ENCODE measurements around the gene IKBKG.

The IKBKG gene

GRCh38 chrX:154593201-154593600 lies 45.8 kb downstream of the IKBKG start:
- DNase-seq (ENCODE audit: low spot score in 2 of 2) (no peak), ATAC-seq (replicated peaks; ENCODE audit: extremely low read depth, poor library complexity, severe bottlenecking) (no peak)
- Mint-ChIP-seq H3K36me3 (ENCODE audit: insufficient read depth) (peaks cover 2% of the 10 kb centered on the region), H3K4me1 (peaks cover 8% of the 10 kb centered on the region), H3K27ac (ENCODE audit: low read depth) (no peak overlapping the region), H3K27me3 (no peaks in the 10 kb centered on the region), H3K4me3 (no peak overlapping the region), H3K9me3 (no peaks in the 10 kb centered on the region)

DNA sequence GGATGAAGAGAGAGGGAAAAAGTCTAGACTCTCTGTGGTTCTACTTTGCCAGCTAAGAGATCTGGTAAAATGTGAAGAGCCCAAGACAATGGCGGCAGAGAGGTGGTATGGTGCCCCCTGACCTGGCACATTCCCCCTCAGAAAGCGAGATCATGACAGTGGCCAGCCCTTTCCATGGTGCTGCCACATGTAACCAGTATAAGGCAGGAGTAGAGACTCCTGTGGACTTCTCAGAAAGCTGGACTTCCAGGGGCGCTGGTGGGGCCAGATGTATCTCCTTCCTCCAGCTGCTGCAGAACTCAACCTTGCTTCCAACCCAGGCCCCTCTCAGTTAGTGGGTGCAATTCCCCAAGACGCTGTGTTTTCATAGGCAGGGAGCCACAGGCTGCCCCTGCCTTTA lies 47.1 kb downstream of the IKBKG start:
- no peak overlapping the region for H3K27ac Mint-ChIP-seq (ENCODE audit: low read depth)
- H3K4me3 Mint-ChIP-seq: no peak overlapping the region
- ATAC-seq (replicated peaks; ENCODE audit: extremely low read depth, poor library complexity, severe bottlenecking): no peak
- no peaks in the 10 kb centered on the region for H3K27me3 Mint-ChIP-seq
- no peaks in the 10 kb centered on the region for H3K9me3 Mint-ChIP-seq
- H3K36me3 Mint-ChIP-seq (ENCODE audit: insufficient read depth): peaks cover 2% of the 10 kb centered on the region
- DNase-seq (ENCODE audit: low spot score in 2 of 2): no peak
- H3K4me1 Mint-ChIP-seq: peaks cover 8% of the 10 kb centered on the region

DNA sequence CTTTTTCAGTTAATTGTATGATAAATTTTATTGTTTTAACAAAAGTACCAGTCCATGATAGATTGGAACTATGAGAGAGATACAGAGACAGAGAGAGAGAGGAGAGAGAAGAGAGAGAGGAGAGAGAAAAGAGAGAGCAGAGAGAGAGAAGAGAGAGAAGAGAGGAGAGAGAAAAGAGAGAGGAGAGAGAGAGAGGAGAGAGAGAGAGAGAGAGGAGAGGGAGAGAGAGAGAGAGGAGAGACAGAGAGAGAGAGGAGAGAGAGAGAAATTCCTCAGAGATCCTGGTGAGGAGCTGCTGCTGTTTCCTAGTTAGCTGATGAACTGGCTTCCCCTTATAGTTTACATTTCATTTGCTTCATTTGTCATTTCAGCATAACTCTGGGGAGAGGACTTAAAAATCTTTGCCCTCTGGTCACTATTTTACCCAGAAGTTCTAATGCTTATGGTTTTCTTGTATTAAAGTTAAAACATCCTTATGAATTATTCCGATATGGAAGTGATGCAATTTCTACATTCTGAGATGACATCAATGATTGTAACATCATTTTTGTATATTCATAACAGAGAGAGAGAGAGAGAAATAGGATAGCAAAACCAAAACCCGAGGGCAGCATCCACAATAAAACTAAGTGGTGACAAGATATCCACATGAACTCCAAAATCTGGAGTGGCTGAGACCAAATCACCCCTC lies 48.3 kb downstream of the IKBKG start:
- no peaks in the 10 kb centered on the region for H3K27me3 Mint-ChIP-seq
- H3K36me3 Mint-ChIP-seq (ENCODE audit: insufficient read depth): peaks cover 2% of the 10 kb centered on the region
- no peaks in the 10 kb centered on the region for H3K9me3 Mint-ChIP-seq
- DNase-seq (ENCODE audit: low spot score in 2 of 2) (no peak), ATAC-seq (replicated peaks; ENCODE audit: extremely low read depth, poor library complexity, severe bottlenecking) (no peak)
- H3K27ac Mint-ChIP-seq (ENCODE audit: low read depth): peak overlapping the region; percentile 91
- H3K4me3 Mint-ChIP-seq: no peak overlapping the region
- peaks cover 8% of the 10 kb centered on the region for H3K4me1 Mint-ChIP-seq

- no peaks in the 10 kb centered on the region for H3K27me3 Mint-ChIP-seq
- ATAC-seq (replicated peaks; ENCODE audit: extremely low read depth, poor library complexity, severe bottlenecking) (peak; percentile 54), DNase-seq (ENCODE audit: low spot score in 2 of 2) (no peak)
Measured at GRCh38 chrX:154596290-154596929, 49.0 kb downstream of the IKBKG start.

DNA sequence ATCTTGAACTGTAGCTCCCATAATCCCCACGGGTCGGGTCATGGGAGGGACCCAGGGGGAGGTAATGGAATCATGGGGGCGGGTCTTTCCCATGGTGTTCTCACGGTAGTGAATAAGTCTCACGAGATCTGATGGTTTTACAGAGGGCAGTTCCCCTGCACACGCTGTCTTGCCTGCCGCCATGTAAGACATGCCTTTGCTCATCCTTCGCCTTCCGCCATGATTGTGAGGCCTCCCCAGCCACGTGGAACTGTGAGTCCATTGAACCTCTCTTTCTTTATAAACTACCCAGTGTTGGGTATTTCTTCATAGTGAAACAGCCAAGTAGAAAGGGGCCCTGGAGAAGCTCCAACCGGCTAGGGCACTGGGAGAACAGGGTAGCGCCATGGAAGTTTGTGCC lies 49.8 kb downstream of the IKBKG start:
- H3K4me1 Mint-ChIP-seq: peaks cover 8% of the 10 kb centered on the region
- ATAC-seq (replicated peaks; ENCODE audit: extremely low read depth, poor library complexity, severe bottlenecking): no peak

More at GRCh38 chrX:154596290-154596929, 49.0 kb downstream of the IKBKG start:
- H3K27ac Mint-ChIP-seq (ENCODE audit: low read depth): no peak overlapping the region
- peaks cover 8% of the 10 kb centered on the region for H3K4me1 Mint-ChIP-seq
- H3K36me3 Mint-ChIP-seq (ENCODE audit: insufficient read depth): peaks cover 2% of the 10 kb centered on the region
- no peak overlapping the region for H3K4me3 Mint-ChIP-seq
- no peaks in the 10 kb centered on the region for H3K9me3 Mint-ChIP-seq

DNA sequence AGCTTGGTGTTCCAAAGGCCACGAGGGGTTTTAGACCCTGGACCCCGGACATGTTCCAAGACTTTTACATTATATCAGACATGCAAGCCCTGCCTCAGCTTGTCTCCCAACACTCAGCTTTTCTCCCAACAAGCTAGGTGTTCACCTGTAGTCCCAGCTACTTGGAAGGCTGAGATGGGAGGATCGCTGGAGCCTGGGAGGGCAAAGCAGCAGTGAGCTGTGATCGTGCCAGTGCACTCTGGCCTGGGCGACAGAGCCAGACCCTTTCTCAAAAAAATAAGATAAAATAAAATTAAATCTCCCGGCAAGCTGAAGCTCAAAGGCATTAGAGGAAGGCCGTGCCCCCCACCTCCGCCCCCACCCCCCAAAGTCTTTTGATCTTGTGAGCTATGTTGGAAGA lies 51.2 kb downstream of the IKBKG start:
- H3K4me1 Mint-ChIP-seq: peaks cover 8% of the 10 kb centered on the region
- no peak overlapping the region for H3K27ac Mint-ChIP-seq (ENCODE audit: low read depth)
- peaks cover 2% of the 10 kb centered on the region for H3K36me3 Mint-ChIP-seq (ENCODE audit: insufficient read depth)

More for the DNA sequence above, 49.8 kb downstream of the IKBKG start:
- Mint-ChIP-seq H3K4me3 (no peak overlapping the region), H3K27ac (ENCODE audit: low read depth) (no peak overlapping the region), H3K36me3 (ENCODE audit: insufficient read depth) (peaks cover 2% of the 10 kb centered on the region), H3K27me3 (no peaks in the 10 kb centered on the region), H3K9me3 (no peaks in the 10 kb centered on the region)
- DNase-seq (ENCODE audit: low spot score in 2 of 2): no peak

DNA sequence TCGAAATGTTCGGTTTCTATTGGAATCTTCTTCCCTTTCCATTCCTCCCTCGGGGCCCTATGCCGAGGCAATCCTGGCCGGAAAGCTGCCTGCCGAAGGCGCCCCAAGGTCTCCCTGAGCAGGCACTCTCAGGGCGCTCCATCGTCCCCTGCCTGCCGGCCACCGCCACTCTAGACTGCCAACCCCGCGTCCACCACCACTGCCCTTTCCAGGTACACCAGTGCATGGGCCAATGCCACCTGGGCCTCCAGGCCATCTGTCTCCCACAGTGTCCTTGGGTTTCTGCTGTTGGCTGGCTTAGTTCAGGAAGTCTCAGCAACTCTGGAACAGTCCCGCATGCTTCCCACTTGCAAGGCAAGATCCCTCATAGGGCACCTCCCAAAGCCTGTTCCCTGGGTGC lies 52.1 kb downstream of the IKBKG start:
- no peak overlapping the region for H3K4me3 Mint-ChIP-seq
- no peaks in the 10 kb centered on the region for H3K9me3 Mint-ChIP-seq

More for the DNA sequence above, 51.2 kb downstream of the IKBKG start:
- Mint-ChIP-seq H3K9me3 (no peaks in the 10 kb centered on the region), H3K27me3 (no peaks in the 10 kb centered on the region), H3K4me3 (no peak overlapping the region)
- DNase-seq (ENCODE audit: low spot score in 2 of 2): no peak
- no peak for ATAC-seq (replicated peaks; ENCODE audit: extremely low read depth, poor library complexity, severe bottlenecking)

DNA sequence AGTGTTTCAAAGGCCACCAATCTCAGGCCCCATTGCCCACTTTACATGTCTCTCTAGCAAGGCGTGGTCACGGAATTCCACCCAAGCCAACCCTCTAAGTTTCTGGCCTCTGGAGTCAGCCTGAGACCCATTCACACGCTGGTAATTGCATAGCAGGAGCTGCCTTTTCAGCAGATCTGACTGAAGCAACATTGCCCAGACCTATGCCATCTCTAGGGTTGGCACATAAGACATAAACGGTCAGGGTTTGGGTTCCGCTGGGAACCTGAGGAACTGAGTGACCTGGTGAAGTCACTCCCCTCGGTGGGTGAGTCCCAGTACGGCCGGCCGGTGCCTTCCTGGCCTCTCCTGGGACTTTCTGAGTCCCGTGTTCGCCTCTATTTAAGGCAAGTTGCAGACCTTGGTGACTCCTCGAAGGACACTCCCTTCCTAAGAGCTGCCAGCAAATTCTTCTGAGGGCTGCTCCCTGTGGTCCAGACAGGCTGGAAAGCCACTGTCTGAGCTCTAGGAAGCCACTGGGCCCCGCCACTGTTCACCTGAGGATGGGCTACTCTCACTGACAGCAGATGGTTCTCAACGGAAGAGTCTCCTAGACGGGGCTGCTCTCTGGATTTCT lies 53.4 kb downstream of the IKBKG start:
- Mint-ChIP-seq H3K36me3 (ENCODE audit: insufficient read depth) (no peaks in the 10 kb centered on the region), H3K9me3 (no peaks in the 10 kb centered on the region), H3K4me3 (no peak overlapping the region), H3K4me1 (peaks cover under 1% of the 10 kb centered on the region), H3K27ac (ENCODE audit: low read depth) (no peak overlapping the region), H3K27me3 (no peaks in the 10 kb centered on the region)
- DNase-seq (ENCODE audit: low spot score in 2 of 2): no peak
- no peak for ATAC-seq (replicated peaks; ENCODE audit: extremely low read depth, poor library complexity, severe bottlenecking)

More for the DNA sequence above, 52.1 kb downstream of the IKBKG start:
- Mint-ChIP-seq H3K27me3 (no peaks in the 10 kb centered on the region), H3K4me1 (peaks cover 8% of the 10 kb centered on the region), H3K36me3 (ENCODE audit: insufficient read depth) (peaks cover 2% of the 10 kb centered on the region), H3K27ac (ENCODE audit: low read depth) (no peak overlapping the region)
- ATAC-seq (replicated peaks; ENCODE audit: extremely low read depth, poor library complexity, severe bottlenecking) (no peak), DNase-seq (ENCODE audit: low spot score in 2 of 2) (no peak)

DNA sequence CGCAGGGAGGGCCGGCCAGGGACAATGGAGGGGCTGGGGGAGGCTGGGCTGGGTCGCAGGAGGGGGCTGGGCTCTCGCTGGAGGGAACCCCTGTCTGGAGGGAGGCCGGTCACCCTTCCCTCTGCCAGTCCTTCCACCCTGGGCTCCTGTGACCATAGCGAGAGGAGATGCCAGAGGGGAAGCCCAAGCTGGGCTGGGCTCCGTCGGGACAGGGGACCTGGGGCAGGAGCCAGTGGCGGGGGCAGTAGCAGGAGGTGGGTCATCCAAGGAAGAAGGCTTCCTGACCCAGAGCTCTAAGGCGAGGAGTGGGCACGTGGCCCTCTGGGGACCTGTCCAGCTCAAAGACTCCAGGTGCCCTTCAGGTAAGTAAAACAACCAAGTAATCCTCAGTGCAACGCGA lies 54.8 kb downstream of the IKBKG start:
- DNase-seq (ENCODE audit: low spot score in 2 of 2) (no peak), ATAC-seq (replicated peaks; ENCODE audit: extremely low read depth, poor library complexity, severe bottlenecking) (no peak)
- peaks cover 7% of the 10 kb centered on the region for H3K4me1 Mint-ChIP-seq
- H3K4me3 Mint-ChIP-seq: no peak overlapping the region
- no peaks in the 10 kb centered on the region for H3K27me3 Mint-ChIP-seq
- no peak overlapping the region for H3K27ac Mint-ChIP-seq (ENCODE audit: low read depth)
- H3K9me3 Mint-ChIP-seq: no peaks in the 10 kb centered on the region
- no peaks in the 10 kb centered on the region for H3K36me3 Mint-ChIP-seq (ENCODE audit: insufficient read depth)

- Mint-ChIP-seq H3K36me3 (ENCODE audit: insufficient read depth) (no peaks in the 10 kb centered on the region), H3K4me3 (no peak overlapping the region), H3K9me3 (no peaks in the 10 kb centered on the region), H3K27ac (ENCODE audit: low read depth) (no peak overlapping the region), H3K27me3 (no peaks in the 10 kb centered on the region), H3K4me1 (peaks cover 7% of the 10 kb centered on the region)
- ATAC-seq (replicated peaks; ENCODE audit: extremely low read depth, poor library complexity, severe bottlenecking) (no peak), DNase-seq (ENCODE audit: low spot score in 2 of 2) (no peak)
Measured at GRCh38 chrX:154602766-154603437, 55.5 kb downstream of the IKBKG start.

DNA sequence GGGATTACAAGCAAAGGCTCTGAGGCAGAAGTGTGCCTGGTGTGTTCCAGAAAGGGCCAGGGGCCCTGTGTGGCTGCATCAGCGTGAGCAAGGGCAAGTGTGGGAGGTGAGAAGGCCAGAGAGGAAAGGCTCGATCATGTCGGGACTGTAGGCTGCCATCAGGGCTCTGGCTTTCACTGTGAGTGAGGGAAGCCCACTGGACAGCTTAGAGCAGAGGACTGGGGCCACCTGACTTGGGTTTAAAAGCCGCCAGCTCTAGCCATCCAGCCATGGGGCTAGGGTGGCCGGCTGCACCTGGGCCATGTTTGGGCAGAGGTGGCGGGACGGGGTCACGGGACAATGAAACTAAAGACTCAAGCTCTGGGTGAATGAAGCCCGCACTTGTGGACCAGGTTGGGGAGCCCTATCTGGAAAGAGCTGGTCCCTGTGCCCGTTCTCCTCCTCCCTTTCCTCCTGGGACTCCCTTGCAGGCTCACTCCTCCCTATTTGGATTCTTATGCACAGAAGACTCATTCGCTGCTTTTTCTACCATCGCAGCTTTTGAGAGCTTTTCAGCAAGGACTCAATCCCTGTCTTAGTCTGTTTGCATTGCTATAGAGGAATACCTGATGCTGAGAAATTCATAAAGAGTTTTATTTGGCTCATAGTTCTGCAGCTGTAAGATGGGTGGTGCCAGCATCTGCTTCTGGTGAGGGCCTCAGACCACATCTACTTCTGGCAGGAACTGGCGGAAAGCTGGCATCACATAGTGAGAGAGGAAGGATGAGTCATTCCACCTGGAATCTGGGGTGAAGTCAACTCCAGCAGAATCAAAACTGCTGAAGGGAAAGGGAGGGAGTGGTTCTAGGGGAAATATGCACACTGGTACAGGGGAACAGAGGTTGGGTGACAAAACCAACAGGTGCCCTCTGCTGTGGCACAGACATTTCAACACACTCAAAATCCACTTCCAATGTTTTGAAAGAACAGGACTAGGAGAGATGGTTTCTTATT lies 56.3 kb downstream of the IKBKG start:
- Mint-ChIP-seq H3K36me3 (ENCODE audit: insufficient read depth) (no peaks in the 10 kb centered on the region), H3K9me3 (no peaks in the 10 kb centered on the region), H3K4me1 (peaks cover 7% of the 10 kb centered on the region), H3K27ac (ENCODE audit: low read depth) (no peak overlapping the region), H3K27me3 (no peaks in the 10 kb centered on the region), H3K4me3 (no peak overlapping the region)
- ATAC-seq (replicated peaks; ENCODE audit: extremely low read depth, poor library complexity, severe bottlenecking) (no peak), DNase-seq (ENCODE audit: low spot score in 2 of 2) (no peak)

DNA sequence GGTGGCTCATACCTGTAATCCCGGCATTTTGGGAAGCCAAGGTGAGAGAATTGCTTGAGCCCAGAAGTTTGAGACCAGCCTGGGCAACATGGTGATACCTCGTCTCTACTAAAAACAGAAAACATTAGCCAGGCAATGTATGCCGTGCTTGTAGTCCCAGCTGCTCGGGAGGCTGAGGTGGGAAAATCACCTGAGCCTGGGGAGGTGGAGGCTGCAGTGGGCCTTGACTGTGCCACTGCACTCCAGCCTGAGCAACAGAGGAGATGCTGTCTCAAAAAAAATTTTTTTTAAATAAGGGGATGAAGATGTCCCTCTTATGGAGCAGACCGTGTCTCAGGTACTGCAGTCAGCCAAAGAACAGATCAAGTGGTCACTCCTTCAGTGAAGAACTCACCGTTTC lies 58.1 kb downstream of the IKBKG start:
- no peak overlapping the region for H3K4me3 Mint-ChIP-seq
- no peaks in the 10 kb centered on the region for H3K27me3 Mint-ChIP-seq
- ATAC-seq (replicated peaks; ENCODE audit: extremely low read depth, poor library complexity, severe bottlenecking) (no peak), DNase-seq (ENCODE audit: low spot score in 2 of 2) (no peak)
- no peaks in the 10 kb centered on the region for H3K36me3 Mint-ChIP-seq (ENCODE audit: insufficient read depth)
- peaks cover 7% of the 10 kb centered on the region for H3K4me1 Mint-ChIP-seq
- H3K9me3 Mint-ChIP-seq: no peaks in the 10 kb centered on the region
- H3K27ac Mint-ChIP-seq (ENCODE audit: low read depth): no peak overlapping the region

All from central memory CD8-positive, alpha-beta T cell (primary cell).